Activated T-cell treated with anti-CD3 and anti-CD28 coated beads for 48 hours (primary cell): Measurements from ENCODE around the gene SLC31A1.
A peak's percentile ranks its signal among the peaks of the same experiment; 100 is the strongest.

Experiments used
- DNase-seq: peaks from one replicate; pipeline ENCODE4 v3.0.0-alpha.2; 2020; ENCODE audit warnings: low read depth

The SLC31A1 gene

DNA sequence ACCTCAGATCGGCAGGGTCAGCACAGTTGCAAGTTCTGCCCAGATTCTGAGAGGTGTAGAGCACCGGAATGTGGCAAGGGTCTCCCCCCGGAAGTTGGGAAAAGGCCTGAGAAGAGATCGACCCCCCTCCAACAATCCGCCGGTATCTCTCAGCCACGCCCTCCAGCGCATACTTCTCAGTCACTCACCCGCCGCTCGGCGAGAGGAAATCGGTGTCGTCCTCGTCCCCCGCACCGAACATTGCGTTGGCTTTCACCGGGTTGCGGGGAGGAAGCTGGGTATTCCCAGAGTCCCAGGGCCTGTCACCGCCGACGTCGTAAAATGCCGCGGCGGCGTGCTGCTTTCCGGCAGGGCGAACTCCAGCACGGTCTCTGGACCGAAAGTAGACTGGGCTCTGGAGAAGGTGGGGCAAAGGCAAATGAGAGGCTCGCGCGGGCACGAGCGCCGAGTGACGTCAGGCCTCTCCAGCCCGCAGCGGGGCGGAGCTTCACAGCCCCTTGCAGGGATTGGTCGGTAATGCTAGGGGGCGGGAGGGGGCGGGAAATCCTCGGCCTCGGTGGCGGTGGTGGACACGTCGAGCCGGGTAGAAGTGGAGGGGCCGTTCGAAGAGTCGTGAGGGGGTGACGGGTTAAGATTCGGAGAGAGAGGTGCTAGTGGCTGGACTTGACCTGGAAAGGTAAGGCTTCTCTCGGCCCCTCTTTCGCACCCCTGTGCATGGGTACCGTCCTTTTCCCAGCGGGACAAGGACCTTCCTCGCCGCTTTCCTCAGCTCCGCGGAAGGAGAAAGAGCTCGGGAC, at the start of gene SLC31A1, which contains the start of gene FKBP15:
TSS of gene SLC31A1 (plus strand) at position 542 of the 797 bp plus-strand sequence. CDS start 34,605 bp downstream, outside the sequence.
TSS of gene FKBP15 (minus strand) at position 275 of the 797 bp plus-strand sequence. CDS start at position 241, 34 bp downstream.
- DNase-seq = peak; percentile 96

DNA sequence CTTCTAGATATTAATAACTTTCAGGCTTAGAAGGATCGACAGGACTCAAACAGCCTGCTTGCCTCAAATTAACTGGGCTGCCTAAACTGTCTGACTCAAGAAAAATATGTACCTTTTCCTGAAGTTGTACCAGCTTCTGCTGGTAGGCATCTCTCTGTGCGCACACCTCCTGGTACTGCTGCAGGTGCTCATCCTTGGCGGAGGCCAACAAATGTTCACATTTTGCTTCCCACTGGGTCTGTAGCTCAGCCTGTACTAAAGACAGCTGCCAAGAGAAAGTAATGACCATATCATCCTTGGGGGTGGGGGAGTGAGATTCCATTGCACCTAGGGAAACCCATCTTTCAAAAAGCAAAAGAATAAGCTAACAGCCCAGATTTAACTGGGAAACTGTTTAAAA, 48.0 kb upstream of the SLC31A1 start:
- no peak for DNase-seq

DNA sequence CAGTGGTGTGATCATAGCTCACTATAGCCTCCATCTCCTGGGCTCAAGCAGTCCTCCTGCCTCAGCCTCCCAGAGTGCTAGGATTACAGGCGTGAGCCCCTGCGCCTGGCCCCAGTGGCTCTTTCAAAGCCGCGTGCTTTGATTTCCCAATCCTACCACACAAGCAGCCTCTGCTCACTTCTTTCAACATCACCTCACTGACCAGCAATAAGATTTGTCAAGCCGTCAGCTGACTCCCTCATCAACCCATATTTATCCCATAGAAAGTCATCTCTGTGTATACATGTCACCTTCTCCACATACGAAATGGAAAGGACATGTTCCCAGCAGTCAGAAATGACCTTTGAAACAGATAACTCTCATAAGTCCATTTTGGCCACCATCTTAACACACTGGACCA, 44.5 kb upstream of the SLC31A1 start:
- DNase-seq = no peak

DNA sequence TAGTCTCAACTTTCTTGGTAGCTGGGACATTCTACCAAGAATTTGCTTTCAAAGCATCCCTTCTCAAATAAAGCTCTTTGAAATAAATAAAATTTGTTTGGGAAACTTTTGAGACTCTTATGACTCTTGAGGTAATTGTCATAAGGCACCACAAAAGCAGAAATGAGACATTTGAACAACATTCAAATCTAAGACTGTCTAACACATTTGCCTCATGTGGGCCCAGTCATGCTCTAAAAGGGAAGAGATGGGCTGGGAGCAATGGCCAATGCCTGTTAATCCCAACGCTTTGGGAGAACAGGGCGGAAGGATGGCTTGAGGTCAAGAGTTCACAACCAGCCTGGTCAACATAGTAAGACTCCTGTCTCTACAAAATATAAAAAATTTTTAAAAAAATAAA, 44.1 kb upstream of the SLC31A1 start:
- DNase-seq = no peak

DNA sequence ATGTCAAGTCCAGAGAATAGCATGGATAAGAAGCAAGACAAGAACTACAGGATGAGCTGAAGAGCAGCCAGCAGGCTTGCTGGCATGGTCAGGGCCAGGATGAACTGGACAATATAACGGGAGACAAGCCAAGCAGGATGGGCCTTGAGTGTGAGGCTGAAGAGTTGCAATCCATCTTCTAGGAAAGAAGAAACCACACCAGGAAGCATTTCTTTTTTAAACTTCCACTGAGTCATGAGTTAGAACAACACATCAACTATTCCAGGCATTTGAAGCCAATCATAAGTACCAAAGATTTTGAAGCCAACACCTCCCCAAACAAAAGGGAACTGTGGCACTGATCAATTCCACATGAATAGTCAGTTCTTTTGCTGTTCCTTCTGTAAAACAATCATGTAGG, 43.3 kb upstream of the SLC31A1 start:
- no peak for DNase-seq

DNA sequence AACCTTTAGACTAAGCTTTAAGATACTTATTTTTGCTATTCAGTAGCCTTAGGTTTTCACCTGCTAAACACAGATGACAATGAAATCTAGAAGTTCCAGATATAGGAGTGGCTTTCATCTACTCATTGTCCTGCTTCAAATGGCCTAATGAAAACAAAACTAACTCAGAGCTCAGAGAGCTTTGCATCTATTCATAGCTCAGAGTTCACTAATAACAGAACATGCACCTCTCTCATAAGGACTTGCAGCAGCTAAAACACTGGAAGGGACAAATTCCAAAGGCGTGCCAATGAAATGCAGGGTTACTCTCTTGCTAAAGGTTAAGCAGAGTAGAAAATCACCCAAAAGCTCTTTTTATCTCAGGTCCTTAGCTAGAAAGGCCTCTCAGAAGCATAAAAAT, 41.5 kb upstream of the SLC31A1 start:
- DNase-seq = no peak

DNA sequence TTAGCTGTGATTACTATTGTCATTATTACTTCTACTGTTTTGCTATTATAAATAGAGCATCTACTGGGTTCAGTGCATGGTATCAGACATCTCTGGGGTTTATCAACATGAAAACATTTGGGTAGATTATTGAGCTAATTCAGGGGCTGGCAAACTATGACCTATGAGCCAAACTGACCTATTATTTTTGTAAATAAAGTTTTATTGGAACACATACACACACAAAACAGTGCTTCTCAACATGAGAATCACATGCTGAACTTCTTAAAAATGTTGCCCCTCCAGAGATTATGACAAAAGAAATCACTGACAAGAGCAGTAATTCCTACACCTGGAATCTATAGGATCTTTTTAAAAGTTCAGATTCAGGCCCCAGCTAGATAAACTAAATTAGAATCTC, 40.2 kb upstream of the SLC31A1 start:
- no peak for DNase-seq

DNA sequence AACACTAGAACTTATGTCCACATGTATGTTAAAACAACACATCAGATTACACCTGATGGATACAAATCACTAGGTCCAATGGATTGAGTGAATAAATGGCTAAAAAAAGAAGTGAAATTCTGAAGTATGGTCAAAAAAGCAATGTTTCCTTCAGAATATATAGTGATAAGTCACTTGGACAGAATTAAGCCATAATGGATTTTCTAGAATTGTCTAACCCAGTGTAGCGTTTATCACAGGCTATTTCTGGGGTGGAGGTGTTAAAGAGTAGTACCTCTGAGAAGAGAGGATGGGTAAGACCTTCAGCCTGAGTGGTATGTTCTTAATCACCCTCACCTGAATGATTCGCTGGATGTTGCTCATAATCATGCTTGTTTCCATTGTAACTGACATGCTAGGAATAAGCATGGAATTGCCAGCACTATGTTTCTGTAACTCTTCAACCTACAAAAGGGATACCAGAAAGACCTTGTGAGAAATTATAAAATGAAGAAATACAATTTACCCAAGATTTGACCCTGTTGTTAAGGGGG, 37.3 kb upstream of the SLC31A1 start:
- no peak for DNase-seq

DNA sequence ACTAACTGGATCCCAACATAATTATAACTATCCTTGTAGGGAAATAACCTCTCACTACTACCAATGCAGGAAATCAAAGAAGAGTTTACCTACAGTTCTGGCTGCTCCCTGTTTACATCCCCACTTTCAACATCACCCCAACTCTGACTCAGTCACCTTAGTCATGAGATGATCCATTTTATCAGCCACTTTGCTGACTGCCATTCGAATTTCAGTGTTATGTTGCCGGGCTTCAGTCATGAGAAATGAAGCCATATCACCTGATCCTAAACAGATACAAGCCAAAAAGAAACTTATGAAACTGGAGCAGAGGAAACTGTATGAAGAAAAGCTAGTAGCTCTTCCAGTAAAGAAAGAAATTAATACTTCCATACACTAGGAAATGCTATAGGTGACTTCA, 36.8 kb upstream of the SLC31A1 start:
- DNase-seq = no peak

DNA sequence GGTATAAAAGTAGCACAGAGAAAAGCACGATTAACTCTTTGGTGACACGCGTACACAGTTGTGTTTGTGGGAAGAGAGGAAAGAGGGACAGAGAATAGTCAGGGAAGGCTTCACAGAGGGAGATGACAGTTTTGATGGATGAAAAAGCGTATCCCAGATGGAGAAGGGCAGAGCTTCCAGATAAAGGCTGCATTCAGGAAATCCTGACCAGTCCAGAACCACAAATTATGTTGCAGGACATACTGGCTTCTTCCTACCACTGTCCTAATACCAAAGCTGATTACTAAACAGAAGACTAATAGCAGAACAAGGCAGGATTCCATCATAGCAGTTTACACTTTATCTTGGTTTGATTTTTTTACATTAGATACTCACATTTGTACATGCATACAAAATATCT, 36.1 kb upstream of the SLC31A1 start:
- no peak for DNase-seq

DNA sequence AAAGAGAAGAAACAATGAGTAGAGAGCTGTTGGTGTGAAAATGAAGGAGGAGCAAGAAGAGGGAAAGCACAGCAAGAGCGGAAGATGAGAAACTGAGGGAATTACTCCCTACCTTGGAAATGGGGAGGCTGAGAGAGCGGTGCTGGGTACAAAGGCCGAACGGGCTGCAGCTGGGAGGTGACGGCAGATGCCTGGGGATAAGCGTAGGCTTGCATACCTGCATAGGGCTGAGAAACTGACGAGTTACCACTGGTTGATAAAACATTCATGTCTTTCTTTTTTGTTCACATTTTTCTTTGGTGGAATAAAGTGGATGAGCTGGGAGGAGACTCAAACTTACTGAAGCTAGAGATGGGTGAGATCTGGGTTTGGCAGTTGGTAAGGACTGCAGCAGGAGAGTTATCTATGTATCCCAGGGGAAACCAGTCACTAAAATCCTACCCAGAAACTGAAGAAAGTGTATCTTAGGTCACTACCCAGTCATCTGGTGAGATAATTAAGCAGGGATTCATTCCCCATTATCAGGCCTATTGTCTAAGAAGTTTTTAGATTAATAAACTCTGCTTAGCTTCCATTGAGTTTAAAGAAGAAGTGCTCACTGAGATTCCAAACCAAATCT, 35.1 kb upstream of the SLC31A1 start:
- no peak for DNase-seq

DNA sequence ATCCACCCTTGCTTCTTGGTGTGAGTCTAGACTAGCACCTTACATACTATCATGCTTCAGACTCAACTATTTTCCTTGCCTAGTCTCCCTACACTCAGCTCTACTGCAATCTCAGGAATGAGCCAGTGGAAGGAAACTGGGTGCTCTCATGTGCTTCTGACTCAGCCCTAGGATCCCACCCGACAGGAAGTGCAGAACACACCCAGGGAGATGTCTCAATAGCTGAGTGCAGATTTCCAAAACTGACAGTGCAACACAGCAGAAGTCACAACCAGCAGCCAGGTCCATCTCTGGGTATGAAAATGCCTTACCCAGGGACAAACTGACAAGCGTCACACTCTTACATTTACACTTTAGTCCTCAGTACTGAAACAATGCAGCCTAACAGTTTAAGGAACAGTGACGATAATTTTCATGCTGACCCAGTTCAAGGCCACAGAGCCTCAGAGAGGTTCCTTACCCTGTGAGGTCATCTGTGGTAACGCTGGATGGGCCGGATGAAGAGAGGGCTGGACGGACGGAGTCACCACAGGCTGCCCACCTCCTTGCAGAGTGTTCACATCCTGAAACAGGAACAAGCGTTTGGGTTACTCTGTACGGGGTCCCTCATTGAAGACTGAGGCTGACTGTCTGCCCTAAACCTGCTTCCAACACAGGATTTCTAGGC, 33.3 kb upstream of the SLC31A1 start:
- DNase-seq = no peak

DNA sequence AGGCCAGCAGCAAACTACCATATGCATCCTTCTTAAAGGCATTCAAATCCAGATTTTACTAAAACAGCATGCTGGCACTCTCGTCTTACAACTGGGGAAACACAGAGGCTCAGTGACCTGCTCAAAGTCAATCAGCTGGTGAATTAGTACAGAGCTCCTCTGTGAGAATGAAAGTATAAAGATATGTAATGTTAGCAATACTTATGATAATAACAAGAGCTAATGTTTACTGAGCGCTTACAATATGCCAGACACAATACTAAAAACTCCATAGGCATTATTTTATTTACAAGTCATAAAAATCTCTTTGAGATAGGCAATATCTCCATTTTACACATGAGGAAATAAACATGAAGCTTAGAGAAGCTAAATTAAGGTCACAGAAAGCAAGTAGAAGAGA, 28.9 kb upstream of the SLC31A1 start:
- DNase-seq = no peak

DNA sequence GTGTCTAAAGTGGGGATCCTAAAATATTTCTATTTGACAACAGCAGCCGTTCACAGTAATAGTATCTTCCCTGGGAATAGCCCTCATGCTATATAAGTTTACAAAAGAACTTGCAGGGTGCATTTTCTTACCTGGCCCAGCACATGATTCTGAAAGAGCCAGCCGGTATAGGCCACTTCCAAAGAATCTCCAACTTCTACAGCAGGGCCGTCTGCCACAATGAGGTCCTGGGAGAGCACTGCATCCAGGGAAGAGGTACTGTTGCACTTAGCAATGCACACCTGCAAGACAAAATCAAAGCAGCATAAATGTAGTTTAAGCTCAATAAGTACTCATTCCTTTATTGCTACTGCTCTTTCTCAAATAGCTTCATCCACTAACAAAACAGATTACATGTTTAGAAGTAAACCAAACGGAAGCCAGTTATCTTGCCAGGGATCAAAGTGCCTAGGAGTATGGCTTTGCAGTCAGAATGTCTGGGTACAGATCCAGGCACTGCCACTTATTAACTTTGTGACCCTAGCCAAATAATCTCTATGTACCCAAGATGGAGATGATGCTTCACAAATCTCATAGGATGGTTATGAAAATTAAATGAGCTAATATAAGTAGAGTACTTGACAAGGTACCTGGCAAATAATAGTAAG, 21.5 kb upstream of the SLC31A1 start:
- DNase-seq = no peak

DNA sequence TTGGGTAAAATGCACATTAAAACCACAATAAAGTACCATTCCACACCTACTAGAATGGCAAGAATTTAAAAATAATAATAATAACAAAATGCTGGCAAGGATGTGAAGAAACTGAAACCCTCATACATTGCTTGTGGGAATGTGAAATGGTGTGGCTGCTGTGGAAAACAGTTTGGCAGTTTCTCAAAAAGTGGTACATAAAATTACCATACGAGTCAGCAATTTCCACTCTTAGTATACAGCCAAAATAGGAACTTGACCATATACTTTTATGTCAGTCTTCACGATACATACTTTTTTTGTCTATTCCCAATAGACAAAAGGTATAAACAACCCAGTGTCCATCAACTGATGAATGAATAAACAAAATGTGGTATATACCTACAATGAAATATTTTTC, 15.9 kb upstream of the SLC31A1 start:
- DNase-seq = no peak

DNA sequence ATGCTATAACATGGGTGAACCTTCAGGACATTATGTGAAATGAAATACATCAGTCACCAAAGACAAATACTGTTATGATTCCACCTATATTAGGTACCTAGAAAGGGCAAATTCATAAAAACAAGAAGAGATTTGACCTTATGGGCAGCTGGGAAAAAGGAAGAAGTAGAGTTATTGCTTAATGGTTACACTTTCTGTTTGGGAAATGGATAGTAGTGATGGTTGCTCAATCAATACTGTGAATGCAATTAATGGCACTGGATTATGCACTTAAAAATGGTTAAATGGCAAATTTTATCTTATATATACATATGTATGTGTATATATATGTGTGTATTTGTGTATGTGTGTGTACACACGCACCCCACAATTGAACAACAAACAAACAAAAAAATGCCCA, 15.5 kb upstream of the SLC31A1 start:
- DNase-seq = no peak

DNA sequence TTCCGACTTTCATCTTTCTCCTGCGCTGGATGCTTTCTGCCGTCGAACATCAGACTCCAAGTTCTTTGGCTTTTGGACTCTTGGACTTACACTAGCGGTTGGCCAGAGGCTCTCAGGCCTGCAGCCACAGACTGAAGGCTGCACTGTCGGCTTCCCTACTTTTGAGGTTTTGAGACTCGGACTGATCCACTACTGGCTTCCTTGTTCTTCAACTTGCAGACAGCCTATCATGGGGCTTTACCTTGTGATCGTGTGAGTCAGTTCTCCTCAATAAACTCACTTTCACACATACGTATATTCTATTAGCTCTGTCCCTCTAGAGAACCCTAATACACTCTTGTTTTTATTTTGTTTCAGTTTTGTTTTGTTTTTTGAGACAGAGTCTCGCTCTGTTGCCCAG, 10.5 kb upstream of the SLC31A1 start:
- no peak for DNase-seq

DNA sequence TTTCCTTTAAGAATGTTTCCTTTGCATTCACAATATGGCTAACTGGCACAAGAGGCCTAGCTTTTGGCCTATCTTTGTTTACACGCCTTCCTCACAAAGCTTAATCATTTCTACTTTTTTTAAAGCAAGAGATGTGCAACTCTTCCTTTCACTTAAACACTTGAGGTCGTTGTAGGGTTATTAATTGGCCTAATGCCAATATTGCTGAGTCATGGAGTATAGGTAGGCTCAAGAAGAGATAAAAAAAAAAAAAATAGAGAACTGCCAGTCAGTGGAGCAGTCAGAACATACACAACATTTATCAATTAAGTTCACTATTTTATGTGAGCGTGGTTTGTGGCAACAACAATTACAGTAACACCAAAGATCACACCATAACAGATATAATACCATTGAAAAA, 6.2 kb upstream of the SLC31A1 start:
- no peak for DNase-seq

DNA sequence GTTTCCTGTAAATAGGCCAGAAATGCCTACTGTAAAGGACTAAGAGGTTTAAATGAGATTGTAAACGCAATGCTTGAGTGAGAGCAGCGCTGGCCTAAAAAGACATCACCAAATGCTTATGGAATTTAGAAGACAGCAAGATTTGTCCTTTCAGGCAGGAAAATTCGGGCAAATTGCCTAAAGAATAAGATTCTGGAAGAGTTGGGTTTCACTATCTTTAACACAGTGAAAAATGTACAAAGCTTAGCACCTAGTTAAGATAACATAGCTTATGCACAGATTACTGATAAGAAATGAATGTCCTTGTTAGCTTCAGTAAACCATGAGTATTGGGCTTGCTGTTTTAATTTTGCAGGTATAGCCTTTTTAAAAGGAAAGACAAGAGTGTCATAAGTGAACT, 4.9 kb upstream of the SLC31A1 start:
- no peak for DNase-seq

DNA sequence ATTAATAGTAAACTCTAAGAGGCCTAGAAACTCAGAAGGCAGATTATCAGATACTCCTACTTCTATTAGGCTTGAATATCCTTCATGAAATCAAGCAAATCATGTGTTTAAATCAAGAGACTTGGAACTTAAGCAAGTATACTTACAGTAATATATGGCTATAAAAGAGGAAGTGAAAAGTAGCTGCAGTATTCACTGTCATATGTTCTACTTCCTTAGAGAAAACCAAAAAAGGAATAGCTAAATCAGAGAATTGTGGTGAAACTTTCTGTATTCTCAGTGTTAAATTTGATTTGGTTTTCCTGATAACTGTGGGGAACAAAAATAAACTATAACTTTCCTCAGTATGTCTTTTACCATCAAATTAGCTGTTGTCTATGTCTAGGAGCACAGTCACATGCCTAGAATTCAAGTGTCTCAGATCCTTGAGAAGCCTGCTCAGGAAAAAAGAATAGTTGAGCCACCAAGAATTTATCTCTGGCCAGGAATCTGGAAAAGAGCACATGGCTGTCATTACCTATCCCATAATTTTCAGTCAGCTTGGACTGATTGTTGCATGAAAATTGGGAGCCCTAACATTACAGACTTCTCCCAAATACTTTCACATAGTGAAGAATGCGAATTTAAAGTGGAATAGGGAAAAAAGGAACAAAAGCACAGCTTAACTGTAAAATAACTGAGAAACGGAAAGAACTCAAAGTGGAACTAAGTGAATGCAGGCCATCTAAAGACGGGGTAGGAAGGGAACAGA, 2.0 kb upstream of the SLC31A1 start:
- DNase-seq = no peak

DNA sequence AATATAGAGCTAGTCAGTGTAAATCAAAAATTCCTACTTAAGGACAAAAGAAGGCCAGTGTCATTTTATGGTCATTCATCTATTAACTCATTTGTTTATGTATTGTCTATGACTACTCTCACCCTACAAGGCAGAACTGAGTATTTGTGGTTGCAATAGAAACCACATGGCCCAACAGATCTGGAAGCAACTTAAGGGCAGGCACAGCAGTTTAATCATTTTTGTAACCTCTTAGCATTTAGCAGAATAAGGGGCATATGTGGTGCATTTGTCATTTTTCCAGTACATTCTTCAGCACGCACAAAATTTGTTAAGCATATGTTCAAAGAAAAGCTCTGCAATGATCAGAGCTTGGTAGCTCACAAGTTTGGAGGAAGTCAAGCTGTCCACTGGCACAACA, 1.4 kb upstream of the SLC31A1 start:
- DNase-seq = no peak
